ENCODE measurements around the gene ABHD3.

- TF ChIP-seq, protein P1, sequence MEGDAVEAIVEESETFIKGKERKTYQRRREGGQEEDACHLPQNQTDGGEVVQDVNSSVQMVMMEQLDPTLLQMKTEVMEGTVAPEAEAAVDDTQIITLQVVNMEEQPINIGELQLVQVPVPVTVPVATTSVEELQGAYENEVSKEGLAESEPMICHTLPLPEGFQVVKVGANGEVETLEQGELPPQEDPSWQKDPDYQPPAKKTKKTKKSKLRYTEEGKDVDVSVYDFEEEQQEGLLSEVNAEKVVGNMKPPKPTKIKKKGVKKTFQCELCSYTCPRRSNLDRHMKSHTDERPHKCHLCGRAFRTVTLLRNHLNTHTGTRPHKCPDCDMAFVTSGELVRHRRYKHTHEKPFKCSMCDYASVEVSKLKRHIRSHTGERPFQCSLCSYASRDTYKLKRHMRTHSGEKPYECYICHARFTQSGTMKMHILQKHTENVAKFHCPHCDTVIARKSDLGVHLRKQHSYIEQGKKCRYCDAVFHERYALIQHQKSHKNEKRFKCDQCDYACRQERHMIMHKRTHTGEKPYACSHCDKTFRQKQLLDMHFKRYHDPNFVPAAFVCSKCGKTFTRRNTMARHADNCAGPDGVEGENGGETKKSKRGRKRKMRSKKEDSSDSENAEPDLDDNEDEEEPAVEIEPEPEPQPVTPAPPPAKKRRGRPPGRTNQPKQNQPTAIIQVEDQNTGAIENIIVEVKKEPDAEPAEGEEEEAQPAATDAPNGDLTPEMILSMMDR (IDR thresholded peaks at IDR 0.05) = no peak
- no peak for TF ChIP-seq POLR2A (IDR thresholded peaks at IDR 0.05)
These were observed 42.7 kb upstream of the ABHD3 start for GRCh38 chr18:21747268-21747667.

All from lower leg skin (tissue), 3 donors.